ENCODE measurements around the gene CGB7.

DNA sequence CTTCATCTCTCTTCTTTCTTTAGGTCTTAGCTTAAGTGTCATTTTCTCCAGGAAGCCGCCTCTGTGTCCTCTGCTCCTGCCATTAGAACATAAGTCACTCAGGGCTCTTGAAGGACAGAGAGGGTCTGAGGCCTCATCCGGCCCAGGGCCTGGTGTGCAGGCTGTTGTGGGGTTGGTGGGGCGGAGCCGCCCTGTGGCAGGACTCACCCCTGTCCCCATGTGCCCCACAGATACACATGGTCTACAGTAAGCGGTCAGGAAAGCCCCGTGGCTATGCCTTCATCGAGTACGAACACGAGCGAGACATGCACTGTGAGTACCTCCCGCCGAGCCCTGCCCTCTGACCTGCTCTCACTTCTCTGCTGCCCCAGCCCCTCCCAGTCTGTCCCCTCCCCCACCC lies 43.6 kb upstream of the CGB7 start:
- TF ChIP-seq GATA3 (IDR thresholded peaks at IDR 0.05; ENCODE audit: low read depth, low read length) (no peak), GATA2 (IDR thresholded peaks at IDR 0.05; ENCODE audit: low read depth, low read length) (no peak)

Data from SH-SY5Y (cell line).